ENCODE results near the gene KRT83. TPM values are rescaled to one million over a fixed set of nuclear protein-coding genes. Genes with fewer than 3 reads are reported as not detected.

Gene KRT83
- total RNA-seq, 1 experiment from 2014 or later, result not detected

DNA sequence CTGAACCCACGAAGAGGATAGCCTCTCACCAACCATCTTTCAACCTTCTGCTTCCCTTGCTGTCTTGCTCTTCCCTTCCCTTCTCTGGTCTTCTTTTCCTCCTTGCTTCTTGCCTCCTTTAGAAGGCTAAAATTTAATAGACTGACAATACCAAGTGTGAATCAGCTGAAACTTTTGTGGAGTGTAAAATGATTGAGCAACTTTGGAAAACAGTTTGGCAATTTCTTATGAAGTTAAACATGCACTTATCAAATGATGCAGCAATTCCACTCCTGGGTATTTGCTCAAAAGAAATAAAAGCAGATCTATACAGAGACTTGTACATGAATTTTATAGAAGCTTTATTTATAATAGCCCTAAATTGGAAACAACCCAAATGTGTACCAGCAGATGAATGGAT, 50.0 kb downstream of the KRT83 start:
- no peak overlapping the region for H2BK12ac ChIP-seq (ENCODE audit: insufficient read length, low read depth, low read length)
- peaks cover 0 to 2% of the 10 kb centered on the region in 2 experiments for H3K4me1 Mint-ChIP-seq
- no peaks in the 10 kb centered on the region for H3K23me2 ChIP-seq (ENCODE audit: insufficient read length, low read depth, low read length, poor library complexity, severe bottlenecking)
- H3K23ac ChIP-seq (ENCODE audit: insufficient read length, low read depth, low read length), result no peak overlapping the region
- H3K4me1 ChIP-seq (ENCODE audit: insufficient read depth, low read length), result no peaks in the 10 kb centered on the region
- no peak overlapping the region for H2BK15ac ChIP-seq (ENCODE audit: low read depth, low read length)
- H2BK5ac ChIP-seq (ENCODE audit: insufficient read length, low read length), result no peak overlapping the region
- H3K36me3 Mint-ChIP-seq (ENCODE audit: insufficient read depth in 1 of 3, low read depth in 3 of 3), result no peaks in the 10 kb centered on the region
- peaks cover 35% of the 10 kb centered on the region for H3K27me3 Mint-ChIP-seq (ENCODE audit: low read depth)
- no peak overlapping the region for H3K18ac ChIP-seq (ENCODE audit: insufficient read length, low read depth, low read length)
- no peak overlapping the region for H3K4ac ChIP-seq (ENCODE audit: low read depth, low read length)
- H4K5ac ChIP-seq (ENCODE audit: insufficient read length, low read depth, low read length), result no peak overlapping the region
- H3K4me3 Mint-ChIP-seq, result no peak overlapping the region
- H2AK5ac ChIP-seq (ENCODE audit: insufficient read length, low read length), result no peak overlapping the region
- H3K27ac Mint-ChIP-seq, result no peak overlapping the region
- no peaks in the 10 kb centered on the region for H4K20me1 ChIP-seq (ENCODE audit: control insufficient read depth, insufficient read depth, insufficient read length)
- H4K91ac ChIP-seq (ENCODE audit: insufficient read length, low read depth, low read length), result no peak overlapping the region
- no peaks in the 10 kb centered on the region for H3K9me3 Mint-ChIP-seq
- TF ChIP-seq, protein P1, sequence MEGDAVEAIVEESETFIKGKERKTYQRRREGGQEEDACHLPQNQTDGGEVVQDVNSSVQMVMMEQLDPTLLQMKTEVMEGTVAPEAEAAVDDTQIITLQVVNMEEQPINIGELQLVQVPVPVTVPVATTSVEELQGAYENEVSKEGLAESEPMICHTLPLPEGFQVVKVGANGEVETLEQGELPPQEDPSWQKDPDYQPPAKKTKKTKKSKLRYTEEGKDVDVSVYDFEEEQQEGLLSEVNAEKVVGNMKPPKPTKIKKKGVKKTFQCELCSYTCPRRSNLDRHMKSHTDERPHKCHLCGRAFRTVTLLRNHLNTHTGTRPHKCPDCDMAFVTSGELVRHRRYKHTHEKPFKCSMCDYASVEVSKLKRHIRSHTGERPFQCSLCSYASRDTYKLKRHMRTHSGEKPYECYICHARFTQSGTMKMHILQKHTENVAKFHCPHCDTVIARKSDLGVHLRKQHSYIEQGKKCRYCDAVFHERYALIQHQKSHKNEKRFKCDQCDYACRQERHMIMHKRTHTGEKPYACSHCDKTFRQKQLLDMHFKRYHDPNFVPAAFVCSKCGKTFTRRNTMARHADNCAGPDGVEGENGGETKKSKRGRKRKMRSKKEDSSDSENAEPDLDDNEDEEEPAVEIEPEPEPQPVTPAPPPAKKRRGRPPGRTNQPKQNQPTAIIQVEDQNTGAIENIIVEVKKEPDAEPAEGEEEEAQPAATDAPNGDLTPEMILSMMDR (conservative IDR thresholded peaks at IDR 0.05), result no peak
- no peaks in the 10 kb centered on the region for H3K9me3 ChIP-seq (ENCODE audit: control insufficient read depth, low read depth, low read length)
- H3K9ac ChIP-seq (ENCODE audit: extremely low read depth, insufficient read length, low read length), result no peak overlapping the region
- H3K4me2 ChIP-seq (ENCODE audit: insufficient read depth, insufficient read length, low read length), result no peak overlapping the region
- no peak overlapping the region for H4K8ac ChIP-seq (replicated peaks; ENCODE audit: insufficient read length, low read depth, low read length)
- no peak overlapping the region for H3K27ac ChIP-seq (ENCODE audit: insufficient read length, low read depth, low read length)
- H3T11ph ChIP-seq (ENCODE audit: low read length), result no peak overlapping the region
- WGBS (ENCODE audit: extremely low coverage, insufficient read length, low lambda C conversion rate), result no CpG with 5 or more reads among the region's 1 CpG
- no peak overlapping the region for H2AFZ ChIP-seq (ENCODE audit: low read length)
- no peaks in the 10 kb centered on the region; the same call in 1 of the 2 replicates for H3K27me3 ChIP-seq (ENCODE audit: insufficient read depth, low read length)
- H3K79me1 ChIP-seq (ENCODE audit: insufficient read depth, low read depth, low read length, poor library complexity, severe bottlenecking), result no peaks in the 10 kb centered on the region
- DNase-seq, result no peak
- H3K14ac ChIP-seq (ENCODE audit: insufficient read depth, low read length), result no peak overlapping the region
- no peak overlapping the region for H2BK120ac ChIP-seq (ENCODE audit: low read depth, low read length, poor library complexity, severe bottlenecking)
- no peak overlapping the region for H3K56ac ChIP-seq (ENCODE audit: insufficient read length, low read depth, low read length)
- no peaks in the 10 kb centered on the region for H3K79me2 ChIP-seq (ENCODE audit: insufficient read depth, low read length)
- no peak overlapping the region for H2BK20ac ChIP-seq (ENCODE audit: low read depth, low read length, poor library complexity, severe bottlenecking)
